ENCODE data around the gene TNFAIP8L2.

Gene TNFAIP8L2

DNA sequence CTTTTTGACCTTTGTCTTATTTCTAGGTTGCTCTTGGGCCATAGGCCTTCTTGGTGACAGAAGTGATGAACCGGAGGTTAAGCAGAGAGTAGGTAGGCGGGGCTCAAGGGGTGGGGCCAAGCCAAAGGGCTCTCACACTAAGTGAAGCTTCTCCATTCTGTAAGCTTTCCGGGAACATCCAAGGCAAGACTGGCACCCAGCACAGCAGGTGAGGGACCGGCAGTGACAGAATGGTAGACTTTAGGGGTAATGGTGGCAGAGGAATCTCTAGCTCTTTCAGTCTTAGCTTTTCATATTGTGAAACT lies at the start of gene TNFAIP8L2:
Gene TNFAIP8L2 (plus strand): TSS at position 135 of the 305 bp plus-strand sequence. CDS start 2,049 bp downstream, outside the sequence.
- peak; percentile 61 for DNase-seq (ENCODE audit: low spot score)

DNA sequence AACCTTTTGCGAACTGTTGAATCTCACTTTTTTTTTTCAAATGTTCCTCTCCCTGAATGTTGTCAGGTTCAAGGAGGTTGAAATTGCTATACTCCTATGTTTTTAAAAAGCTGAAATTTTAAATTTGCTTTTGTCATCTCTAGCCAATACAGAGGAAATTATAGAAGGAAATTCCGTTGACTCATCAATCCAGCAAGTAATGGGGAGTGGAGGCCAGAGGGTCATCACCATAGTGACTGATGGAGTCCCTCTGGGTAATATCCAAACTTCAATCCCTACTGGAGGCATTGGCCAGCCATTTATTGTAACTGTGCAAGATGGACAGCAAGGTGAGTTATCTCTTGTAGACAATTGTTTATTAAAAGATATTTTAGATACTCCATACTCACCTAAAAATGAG lies 49.6 kb upstream of the TNFAIP8L2 start:
- no peak for DNase-seq (ENCODE audit: low spot score)

DNA sequence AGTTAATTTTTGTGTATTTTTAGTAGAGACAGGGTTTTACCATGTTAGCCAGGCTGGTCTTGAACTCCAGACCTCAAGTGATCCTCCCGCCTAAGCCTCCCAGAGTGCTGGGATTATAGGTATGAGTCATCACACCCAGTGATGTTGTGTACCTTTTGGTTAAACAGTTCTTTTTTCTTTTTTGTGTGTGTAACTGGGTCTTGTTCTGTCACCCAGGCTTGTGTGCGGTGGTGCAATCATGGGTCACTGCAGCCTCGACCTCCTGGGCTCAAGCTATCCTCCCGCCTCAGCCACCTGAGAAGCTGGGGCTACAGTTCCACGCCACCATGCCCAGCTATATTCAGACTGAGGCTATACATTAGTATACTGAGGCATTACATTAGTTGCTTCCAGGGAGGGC lies 48.1 kb upstream of the TNFAIP8L2 start:
- DNase-seq (ENCODE audit: low spot score), result no peak

DNA sequence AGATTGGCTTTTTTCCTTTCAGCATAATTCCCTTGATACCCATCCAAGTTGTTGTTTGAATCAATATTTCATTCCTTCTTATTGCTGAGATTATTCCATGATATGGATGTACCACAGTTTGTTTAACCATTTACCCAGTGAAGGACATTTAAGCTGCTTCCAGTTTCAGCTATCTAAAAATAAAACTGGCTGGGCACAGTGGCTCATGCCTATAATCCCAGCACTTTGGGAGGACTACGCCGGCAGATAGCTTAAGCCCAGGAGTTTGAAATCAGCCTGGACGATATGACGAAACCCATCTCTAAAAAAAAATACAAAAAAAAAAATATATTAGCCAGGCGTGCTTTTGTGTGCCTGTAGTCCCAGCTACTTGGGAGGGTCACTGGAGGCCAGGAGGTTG lies 42.6 kb upstream of the TNFAIP8L2 start:
- DNase-seq (ENCODE audit: low spot score), result no peak

DNA sequence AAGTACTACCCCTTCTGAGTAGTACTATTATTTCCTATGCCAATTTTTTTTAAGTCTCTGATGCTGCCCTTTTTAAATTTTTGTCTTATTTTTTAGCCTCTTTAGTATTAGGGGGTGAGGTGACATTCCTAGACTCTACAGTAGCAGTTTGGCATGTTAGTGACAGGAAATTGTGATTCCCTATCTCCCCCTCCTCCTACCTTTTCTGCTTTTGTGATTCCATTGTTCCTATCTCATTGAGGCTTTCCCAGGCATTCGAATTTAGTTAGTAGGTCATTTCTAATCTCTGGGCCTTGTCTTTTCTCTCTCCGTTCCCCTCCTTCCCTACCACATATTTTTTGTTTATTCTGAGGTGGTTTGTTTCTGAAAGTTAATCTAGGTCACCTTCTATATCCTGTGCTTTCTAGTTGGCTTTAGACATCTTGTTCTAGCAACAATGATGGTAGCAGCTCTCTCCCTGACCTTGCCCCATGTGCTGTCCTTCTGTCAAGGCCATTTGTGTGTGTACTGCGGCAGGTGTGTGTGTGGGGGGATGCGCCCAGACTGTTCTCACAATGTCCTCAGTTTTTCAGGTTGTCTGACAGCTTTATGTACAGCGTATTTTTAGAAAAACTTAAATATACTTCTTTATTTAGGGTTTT lies 31.6 kb upstream of the TNFAIP8L2 start:
- DNase-seq (ENCODE audit: low spot score), result no peak

DNA sequence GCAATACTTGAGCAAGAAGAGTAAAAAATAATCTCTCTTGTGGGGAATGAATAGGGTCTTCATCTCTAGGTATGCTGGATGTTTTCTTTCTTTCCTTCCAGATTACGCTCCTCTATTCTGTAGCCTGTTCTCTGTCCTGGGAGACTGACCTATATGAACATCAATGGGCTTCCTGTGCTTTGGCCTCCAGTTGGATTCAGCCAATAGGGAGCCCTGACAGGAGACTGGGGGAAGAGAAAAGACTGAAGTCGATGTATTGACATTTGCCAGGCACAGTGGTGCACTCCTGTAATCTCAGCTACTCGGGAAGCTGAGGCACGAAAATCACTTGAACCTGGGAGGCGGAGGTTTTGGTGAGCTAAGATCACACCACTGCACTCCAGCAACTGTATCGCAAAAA lies 27.6 kb upstream of the TNFAIP8L2 start:
- DNase-seq (ENCODE audit: low spot score), result no peak

DNA sequence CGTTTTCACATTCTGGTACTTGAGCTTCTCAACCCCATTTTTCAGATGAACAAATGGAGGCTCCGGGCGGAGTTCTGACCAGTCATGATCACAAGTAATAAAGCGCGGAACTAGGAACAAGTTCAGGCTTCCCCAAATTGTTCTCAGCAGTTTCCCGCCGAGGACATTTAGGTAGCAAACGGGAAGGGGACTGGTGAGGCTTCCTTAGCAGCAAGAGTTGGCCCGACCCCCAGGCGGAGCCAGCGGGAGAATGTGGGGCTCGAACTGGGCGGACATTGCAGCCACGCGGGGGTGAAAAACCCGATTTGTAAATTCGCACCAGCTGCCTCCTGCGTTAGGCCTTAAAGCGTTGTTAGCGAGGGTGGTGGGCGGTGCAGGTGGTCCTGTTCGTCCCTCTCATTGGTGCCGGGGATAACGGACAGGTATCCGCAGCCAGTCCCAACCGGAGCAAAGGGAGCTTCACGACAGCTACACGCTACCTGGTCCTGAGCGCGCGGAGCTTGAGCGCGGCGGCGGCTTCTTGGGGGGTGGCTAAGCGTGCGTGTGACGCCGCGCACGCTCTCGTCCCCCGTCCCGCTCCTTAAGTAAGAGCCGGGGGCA lies 25.4 kb upstream of the TNFAIP8L2 start:
- peak; percentile 91 for DNase-seq (ENCODE audit: low spot score)

DNA sequence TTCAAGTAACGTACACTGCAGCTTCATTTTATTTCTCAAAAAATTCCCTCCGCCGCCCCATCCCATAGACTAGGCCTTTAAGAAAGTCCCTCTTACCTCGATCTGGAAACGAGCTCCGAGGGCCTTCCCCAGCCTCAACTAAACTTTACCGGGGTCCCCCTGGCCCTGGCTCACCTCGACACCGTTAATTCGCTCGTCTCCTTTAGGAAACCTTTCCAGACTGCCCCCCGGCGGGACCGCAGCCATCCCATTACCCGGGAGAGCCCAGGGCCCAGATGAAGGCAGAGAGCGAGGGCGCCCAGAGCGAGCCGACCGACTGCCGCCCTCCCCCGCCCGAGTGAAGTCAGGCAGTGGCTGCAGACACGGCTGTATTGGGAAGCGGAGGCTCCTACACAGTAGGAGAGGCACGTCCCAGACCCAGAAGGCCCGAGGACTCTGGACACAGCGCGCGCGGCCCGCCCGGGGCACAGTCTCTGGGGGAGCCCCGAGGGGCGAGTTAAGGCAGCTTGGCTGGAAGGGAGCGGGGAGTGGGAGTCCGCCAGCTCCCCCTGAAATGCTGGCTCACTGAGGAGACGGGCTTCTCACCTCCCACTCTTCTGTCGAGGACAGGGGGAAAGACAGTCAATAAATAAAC lies 24.6 kb upstream of the TNFAIP8L2 start:
- peak; percentile 9 for DNase-seq (ENCODE audit: low spot score)

DNA sequence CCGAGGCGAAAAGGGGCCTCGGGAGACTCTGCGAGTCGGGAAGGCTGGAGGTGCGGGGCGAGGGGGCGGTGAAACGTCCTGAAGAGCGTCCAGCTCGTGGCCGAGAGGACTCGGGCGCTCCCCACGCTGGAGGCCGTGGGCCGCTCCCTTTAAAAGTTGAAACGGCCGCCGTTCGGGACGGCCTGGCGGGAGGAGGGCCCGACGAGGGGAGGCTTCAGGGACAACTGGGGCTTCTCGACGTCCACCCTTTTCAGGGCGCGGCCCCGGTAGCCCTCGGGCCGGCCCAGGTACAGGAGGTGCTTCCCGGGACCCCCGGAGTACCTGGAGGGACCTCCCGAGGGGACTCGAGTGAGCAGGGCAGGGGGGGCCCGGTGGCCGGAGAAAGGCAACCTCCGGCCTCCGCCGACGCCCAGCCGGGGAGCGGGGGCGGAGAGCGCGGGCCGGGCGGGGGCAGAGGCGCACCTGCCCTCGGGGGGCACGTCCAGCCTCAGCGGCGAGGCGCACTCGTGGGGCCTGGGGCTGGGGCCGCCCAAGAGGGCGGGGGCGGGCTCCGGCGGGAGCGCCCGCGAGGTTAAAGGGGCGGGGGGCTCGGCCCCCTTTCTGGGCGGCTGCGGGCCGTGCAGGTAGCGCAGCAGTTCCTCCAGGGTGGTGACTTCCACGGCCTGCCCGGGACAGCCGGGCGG lies 24.0 kb upstream of the TNFAIP8L2 start:
- DNase-seq (ENCODE audit: low spot score), result no peak

DNA sequence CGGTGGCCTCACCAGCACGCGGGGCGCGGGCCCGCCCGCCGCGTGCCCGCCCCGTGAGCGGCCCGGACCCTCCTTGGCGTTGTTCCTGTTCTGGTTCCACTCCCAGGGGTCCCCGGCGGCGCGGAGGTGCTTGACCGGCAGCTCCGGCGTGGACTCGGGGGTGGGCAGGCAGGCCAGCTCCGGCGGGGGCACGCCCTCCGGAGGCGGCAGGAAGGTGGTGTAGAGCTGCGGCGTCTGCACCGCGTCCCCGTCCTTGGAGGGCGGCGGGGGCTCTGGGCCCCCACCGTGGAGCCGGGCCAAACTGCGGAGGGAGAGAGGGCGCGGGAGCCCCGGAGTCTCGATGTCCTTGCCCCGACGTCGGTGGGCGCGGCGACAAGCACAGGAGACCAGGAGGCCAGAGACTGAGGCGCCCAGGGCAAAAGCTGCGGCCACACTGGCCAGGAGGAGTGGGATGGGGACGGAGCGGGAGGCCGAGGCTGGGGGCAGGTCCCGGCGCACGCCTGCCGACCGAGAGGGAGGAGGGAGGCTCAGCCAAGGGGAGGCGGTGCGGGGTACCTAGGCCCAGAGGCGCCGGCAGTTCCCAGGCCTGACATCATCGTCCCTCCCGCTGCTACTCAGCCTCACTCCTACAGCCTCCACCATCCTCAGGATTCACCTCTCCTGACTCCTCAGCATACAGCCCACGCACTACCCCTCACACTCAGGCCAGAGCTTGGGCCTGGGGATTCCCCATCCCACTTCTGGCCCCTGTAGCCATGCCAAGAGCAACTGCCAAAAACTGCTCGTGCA lies 23.2 kb upstream of the TNFAIP8L2 start:
- no peak for DNase-seq (ENCODE audit: low spot score)

DNA sequence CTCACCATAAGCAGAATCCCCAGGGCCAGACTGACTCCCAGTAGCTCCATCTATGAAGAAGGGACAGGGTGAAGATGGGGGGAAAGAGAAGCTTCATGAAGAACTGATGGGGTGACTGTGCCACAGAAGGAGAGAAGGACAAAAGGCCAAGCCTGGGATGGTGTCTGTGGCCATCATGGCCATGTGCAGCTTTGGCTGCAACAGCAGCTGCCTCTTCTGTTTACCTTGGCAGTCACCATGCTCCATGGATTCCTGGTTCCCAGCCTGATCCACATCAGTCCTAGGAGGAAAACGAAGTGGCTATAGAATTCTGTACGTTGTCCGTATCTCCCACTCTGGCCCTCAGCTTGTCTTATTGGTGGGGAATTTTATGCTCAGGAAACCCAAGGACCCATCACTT lies 22.1 kb upstream of the TNFAIP8L2 start:
- DNase-seq (ENCODE audit: low spot score), result no peak

DNA sequence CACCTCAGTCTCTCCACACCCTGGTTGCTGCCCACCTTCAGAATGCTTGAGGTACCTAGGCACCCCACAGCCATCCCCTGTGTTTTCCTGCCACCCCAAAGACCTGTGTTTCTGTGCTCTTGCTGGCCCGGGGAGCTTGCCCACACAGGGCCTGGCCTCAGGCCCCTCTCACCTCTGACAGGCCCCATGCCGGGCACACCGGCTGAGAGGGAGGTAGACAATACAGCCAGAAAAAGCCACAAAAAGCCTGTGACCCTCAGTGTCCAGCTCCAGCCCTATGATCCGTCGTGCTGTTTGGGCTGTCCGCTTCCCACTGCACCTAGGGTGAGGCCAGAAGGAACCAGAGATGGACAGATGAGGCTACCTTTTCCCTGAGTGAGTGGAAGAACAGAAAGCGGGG lies 21.5 kb upstream of the TNFAIP8L2 start:
- DNase-seq (ENCODE audit: low spot score), result no peak

DNA sequence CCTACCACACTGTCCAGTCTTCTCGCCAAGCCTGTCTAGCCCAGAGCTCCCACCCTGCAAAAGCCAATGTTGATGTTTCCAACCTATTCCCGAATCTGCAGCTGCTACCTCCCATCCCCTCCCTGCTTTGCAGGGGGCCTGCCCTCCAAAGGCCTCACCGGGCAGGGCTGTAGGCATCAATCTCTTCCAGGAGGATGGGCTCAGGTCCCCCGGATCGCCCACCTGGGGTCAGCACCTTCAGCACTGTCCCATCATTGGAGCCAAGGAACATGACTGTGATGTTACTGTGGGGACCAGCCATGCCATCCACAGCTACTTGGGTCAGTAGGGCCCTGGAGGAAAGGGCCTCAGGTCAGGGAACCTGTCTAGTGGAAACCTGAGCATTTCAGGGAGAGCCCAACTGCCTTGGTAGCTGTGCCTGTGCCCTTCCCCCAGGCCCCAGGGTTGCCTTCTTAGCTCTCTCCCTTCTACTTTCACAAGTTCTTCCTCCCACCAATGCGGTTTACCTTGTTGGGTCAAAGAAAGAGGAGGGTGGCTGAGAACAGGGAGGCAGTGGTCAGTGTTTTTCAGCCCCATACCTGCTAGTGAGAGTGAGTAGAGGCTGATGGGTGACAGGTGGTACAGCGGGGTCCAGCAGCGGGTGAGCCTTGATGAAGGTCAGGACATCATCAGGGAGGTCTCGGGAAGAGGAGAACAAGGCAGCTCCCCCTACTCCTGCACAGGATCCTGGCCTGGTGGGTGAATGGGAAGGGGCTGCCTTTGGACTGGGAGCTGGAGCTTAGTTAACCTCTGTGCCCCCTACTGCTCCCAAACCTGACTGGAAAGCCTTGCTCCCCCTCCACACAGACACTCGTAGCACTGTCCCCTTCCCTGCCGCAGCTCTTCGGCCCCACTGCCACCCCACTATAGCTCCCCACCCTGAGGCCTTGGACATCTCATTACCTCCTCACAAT lies 20.7 kb upstream of the TNFAIP8L2 start:
- DNase-seq (ENCODE audit: low spot score), result no peak

DNA sequence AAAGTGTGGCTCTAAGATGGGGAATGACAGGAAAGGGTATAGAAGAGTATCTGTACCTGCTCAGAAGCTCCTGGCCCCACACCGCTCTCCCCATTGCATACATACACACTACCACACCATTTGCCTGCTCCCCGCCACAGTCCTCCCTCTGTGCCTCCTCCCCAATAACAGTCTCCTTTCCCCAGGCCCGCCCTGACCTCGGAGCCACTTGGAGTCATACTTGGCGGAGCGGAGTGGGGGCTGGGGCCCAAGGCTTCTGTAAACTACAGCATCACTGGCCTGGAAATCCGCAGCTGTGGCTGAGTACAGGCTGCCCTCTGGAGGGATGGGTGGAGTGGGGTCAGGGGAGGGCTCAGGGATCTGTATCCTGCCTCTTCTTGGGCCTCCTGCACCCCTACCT lies 18.7 kb upstream of the TNFAIP8L2 start:
- DNase-seq (ENCODE audit: low spot score), result no peak

DNA sequence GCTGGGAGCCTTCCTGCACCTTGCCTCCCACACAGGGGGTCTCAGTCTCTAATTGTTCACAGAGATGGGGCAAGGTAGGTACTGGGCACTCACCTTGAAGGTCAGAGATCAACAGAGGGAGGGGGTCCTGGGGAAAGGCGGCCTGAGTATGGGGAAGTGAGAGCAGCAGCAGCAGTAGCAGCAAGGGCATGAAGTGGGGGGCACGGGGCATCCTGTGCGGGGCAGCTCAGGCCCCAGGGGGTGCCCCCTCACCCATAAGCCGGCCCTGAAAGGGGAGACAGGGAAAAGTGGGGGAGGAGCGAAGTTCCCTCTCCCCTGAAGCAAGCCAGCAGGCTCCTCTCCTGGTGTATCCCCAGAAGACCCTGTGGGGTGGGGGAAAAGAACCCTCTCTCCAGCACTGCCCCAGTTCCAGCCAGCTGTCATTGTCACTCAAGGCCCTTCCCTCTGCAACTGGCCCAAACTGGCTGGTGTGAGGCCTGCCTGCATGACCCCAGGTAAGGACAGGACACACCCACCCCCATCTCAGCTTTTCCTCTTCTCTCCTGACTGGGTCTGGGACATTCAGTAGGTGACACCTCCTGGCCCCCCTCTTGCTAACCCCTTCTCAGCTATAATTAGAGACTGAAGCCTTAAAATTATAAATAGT lies 13.9 kb upstream of the TNFAIP8L2 start:
- DNase-seq (ENCODE audit: low spot score), result no peak

DNA sequence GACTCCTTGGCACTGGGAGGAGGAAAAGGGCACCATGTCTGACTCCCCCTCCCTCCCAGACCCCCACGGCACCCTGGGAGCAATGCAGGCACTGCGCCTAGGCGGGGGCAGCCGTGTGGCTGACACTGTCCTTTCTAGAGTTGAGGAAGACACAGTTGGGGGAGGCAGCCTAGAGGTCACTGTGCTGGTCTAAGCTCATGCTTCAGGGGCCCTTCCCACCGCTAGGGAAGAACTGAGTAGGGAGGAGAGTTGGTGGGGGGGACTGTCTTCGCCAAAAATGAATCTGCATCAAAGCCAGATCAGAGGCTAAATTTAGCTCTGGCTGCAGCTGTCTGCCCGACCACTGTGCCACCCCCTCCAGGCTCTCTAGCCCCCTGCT lies 13.4 kb upstream of the TNFAIP8L2 start:
- no peak for DNase-seq (ENCODE audit: low spot score)

DNA sequence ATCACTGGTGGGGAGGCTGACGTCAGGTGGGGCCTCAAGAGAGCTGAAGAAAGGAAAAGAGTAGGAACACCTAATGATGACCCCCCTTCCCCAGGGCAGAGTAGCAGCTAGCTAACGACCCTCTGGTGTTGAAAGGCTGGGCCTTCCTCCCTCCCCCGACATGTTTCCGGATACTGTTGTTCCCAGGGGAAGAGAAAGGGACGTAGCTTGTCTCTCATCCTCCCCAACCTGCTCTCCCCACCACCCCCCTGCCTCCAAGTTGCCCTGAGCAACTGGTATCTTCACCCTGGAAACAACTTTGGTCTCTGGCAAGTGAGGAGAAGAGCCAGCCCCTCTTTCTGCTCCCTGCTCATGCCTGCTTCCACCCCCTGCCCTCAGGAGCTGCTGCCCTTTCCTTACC lies 12.5 kb upstream of the TNFAIP8L2 start:
- DNase-seq (ENCODE audit: low spot score), result no peak

DNA sequence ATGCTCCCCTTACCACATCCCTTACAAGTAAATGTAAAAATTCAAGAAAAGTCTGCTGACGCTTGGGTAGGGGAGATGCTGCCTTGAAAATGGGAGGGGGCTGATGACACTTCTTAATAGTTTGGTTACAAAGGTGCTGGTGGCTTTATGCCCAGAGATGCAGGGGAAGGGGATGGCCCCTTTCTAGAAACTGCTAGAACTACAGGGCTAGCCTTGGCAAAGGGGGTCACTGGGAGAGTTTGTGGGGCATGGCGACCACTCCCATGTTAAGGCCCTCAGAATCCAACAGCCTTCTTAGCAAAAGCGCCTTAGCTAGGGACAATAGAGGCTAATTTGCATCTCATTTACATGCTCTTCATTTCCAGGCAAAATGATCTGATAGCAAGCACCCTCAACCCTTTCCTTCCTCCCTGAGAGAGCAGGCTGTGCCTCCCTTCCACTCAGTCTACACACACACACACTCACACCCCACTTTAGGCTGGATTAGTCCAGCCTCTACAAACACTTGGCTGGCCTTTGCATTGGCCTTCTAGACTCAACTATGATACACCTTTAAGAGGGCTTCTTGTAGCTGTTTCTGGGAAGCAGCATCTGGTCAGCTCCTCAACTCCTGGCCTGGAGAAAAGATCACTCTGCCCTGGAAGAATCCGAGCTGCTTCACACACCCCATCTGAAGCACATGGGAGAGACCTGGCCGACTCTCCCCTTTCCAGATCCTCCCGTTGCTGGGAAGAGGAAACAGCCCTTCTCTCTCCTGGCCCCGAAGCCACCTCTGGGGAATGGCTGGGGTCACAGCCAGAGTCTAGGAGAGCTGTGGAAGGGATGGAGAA lies 11.8 kb upstream of the TNFAIP8L2 start:
- no peak for DNase-seq (ENCODE audit: low spot score)

DNA sequence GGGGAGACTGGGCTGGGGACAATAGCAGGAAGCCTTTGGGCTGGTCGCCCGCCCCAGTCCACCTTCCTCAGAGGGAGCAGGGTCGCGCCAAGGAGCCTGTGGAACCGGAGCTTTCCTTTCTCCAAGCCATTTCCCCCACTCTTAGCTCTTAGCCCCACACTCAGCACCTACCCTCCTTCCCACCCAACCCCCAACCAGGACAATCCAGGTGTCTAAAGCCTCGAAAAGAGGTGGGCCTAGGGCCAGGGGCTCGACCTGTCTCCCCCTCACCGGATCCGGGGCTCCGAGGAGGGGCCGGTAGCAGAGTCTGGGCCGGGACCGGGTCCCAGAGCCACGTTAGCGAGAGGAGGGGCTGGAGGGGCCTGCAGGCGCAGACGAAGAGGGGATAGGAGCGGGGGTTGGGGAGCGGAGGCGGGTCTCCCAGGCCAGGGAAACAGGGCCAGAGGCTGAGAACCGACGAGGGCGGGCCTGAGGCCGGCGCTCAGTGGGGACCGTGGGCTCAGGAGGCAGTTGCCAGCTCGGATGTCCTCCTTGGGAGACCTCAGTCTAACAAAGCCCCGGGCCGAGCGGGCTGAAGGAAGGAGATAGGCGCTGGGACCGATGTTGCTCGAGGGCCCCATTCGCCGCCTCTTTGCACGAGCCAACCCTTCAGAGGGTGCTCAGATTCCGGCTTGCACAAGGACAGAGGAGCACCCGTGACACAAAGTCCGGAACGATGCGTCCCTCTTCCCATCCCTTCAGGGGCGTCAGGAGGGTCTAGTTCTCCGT lies 11.0 kb upstream of the TNFAIP8L2 start:
- DNase-seq (ENCODE audit: low spot score), result no peak

Data from Ammon's horn (tissue), 1 donor.